ENCODE measurements around the gene MEX3D.

Gene MEX3D

GRCh38 chr19:1558552-1558951 lies 9.6 kb downstream of the MEX3D start:
- Histone ChIP-seq H3K9me3 (ENCODE audit: control insufficient read depth, insufficient read depth, low read depth, low read length) (no peaks in the 10 kb centered on the region), H3K4me1 (ENCODE audit: control insufficient read depth, insufficient read depth, low read length) (no peaks in the 10 kb centered on the region), H3K4me3 (ENCODE audit: low read depth, low read length) (no peak overlapping the region), H3K27ac (ENCODE audit: extremely low read depth, low read depth, low read length) (no peak overlapping the region), H3K36me3 (ENCODE audit: control insufficient read depth in 2 of 2, insufficient read depth in 1 of 2, low read length in 2 of 2) (peaks cover 4 to 17% of the 10 kb centered on the region in 2 experiments; a peak in 2 of 3 replicates)
- POLR2A ChIA-PET, result no interaction called here
- CTCF ChIA-PET, result interaction anchor here (0.7 to 1.2 kb wide), 2 partner anchors 114 to 279 kb away, joined by 3 read pairs; no protein-coding TSS in a partner anchor
- TF ChIP-seq HOXA7 (CRISPR knock-in tag; IDR thresholded peaks at IDR 0.05; ENCODE audit: borderline replicate concordance) (no peak), KLF1 (tag by site-specific recombination; IDR thresholded peaks at IDR 0.05) (no peak), KLF16 (tag by site-specific recombination; IDR thresholded peaks at IDR 0.05) (no peak), PRDM6 (tag by site-specific recombination; IDR thresholded peaks at IDR 0.05) (no peak), GLI2 (tag by site-specific recombination; IDR thresholded peaks at IDR 0.05; ENCODE audit: borderline replicate concordance, low read depth) (no peak), ZFHX2 (tag by site-specific recombination; conservative IDR thresholded peaks at IDR 0.05) (no peak)
- TF ChIP-seq, protein P1, sequence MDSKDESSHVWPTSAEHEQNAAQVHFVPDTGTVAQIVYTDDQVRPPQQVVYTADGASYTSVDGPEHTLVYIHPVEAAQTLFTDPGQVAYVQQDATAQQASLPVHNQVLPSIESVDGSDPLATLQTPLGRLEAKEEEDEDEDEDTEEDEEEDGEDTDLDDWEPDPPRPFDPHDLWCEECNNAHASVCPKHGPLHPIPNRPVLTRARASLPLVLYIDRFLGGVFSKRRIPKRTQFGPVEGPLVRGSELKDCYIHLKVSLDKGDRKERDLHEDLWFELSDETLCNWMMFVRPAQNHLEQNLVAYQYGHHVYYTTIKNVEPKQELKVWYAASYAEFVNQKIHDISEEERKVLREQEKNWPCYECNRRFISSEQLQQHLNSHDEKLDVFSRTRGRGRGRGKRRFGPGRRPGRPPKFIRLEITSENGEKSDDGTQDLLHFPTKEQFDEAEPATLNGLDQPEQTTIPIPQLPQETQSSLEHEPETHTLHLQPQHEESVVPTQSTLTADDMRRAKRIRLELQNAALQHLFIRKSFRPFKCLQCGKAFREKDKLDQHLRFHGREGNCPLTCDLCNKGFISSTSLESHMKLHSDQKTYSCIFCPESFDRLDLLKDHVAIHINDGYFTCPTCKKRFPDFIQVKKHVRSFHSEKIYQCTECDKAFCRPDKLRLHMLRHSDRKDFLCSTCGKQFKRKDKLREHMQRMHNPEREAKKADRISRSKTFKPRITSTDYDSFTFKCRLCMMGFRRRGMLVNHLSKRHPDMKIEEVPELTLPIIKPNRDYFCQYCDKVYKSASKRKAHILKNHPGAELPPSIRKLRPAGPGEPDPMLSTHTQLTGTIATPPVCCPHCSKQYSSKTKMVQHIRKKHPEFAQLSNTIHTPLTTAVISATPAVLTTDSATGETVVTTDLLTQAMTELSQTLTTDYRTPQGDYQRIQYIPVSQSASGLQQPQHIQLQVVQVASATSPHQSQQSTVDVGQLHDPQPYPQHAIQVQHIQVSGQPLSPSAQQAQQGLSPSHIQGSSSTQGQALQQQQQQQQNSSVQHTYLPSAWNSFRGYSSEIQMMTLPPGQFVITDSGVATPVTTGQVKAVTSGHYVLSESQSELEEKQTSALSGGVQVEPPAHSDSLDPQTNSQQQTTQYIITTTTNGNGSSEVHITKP (tag by site-specific recombination; IDR thresholded peaks at IDR 0.05), result no peak
- TF ChIP-seq, protein P2, sequence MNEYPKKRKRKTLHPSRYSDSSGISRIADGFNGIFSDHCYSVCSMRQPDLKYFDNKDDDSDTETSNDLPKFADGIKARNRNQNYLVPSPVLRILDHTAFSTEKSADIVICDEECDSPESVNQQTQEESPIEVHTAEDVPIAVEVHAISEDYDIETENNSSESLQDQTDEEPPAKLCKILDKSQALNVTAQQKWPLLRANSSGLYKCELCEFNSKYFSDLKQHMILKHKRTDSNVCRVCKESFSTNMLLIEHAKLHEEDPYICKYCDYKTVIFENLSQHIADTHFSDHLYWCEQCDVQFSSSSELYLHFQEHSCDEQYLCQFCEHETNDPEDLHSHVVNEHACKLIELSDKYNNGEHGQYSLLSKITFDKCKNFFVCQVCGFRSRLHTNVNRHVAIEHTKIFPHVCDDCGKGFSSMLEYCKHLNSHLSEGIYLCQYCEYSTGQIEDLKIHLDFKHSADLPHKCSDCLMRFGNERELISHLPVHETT (tag by site-specific recombination; IDR thresholded peaks at IDR 0.05), result no peak
- TF ChIP-seq, protein P3, sequence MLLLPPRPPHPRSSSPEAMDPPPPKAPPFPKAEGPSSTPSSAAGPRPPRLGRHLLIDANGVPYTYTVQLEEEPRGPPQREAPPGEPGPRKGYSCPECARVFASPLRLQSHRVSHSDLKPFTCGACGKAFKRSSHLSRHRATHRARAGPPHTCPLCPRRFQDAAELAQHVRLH (tag by site-specific recombination; IDR thresholded peaks at IDR 0.05), result no peak

DNA sequence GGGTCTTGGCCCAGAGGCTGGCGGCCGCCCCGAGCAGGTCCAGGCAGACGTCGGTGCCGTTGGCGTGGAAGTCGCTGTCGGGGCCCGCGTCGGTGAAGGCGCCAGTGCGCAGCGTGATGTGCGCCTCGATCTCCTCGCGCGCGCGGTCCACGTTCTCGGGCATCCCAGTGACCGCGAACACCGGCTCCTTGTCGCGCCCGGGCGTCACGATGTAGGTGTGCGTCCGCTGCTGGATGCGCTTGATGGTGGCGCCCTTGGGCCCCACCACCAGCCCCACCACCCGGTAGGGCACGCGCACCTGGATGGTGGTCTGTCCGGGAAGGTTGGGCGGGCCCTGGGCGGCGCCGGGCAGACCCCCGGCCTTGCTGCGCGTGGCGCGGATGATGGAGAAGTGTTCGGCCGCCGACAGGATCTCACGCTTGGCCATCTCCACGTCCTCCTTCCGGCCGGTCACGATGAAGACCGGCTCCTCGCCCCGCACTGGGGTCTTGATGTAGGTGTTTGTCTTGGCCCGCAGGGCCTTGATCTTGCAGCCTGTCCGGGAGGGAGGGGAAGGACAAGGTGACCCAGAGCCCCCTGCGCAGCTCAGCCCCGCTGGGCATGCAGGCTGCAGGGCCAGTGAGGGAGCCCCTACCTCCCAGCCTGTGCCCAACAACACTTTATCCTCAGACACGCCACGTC lies 11.6 kb downstream of the MEX3D start:
- no peak overlapping the region for H3K27ac ChIP-seq (ENCODE audit: extremely low read depth, low read depth, low read length)
- no peaks in the 10 kb centered on the region for H3K9me3 ChIP-seq (ENCODE audit: control insufficient read depth, insufficient read depth, low read depth, low read length)
- no peak overlapping the region for H3K4me3 ChIP-seq (ENCODE audit: low read depth, low read length)
- H3K4me1 ChIP-seq (ENCODE audit: control insufficient read depth, insufficient read depth, low read length), result no peaks in the 10 kb centered on the region
- ChIA-PET POLR2A (no interaction called here), CTCF (interaction anchor here (0.6 kb wide), 1 partner anchor 40 kb away, joined by 6 read pairs; no protein-coding TSS in a partner anchor)
- peaks cover 0 to 13% of the 10 kb centered on the region in 2 experiments; a peak in 2 of 3 replicates for H3K36me3 ChIP-seq (ENCODE audit: control insufficient read depth in 2 of 2, insufficient read depth in 1 of 2, low read length in 2 of 2)
- TF ChIP-seq ZNF24 (tag by site-specific recombination; IDR thresholded peaks at IDR 0.05) (no peak), ZBTB17 (tag by site-specific recombination; IDR thresholded peaks at IDR 0.05) (no peak), ZNF48 (tag by site-specific recombination; IDR thresholded peaks at IDR 0.05) (no peak), ZNF571 (tag by site-specific recombination; IDR thresholded peaks at IDR 0.05) (no peak), ZNF670 (tag by site-specific recombination; IDR thresholded peaks at IDR 0.05; ENCODE audit: low read depth) (no peak), ZBTB48 (tag by site-specific recombination; IDR thresholded peaks at IDR 0.05) (no peak), SCRT2 (tag by site-specific recombination; IDR thresholded peaks at IDR 0.05) (no peak), ZNF248 (tag by site-specific recombination; IDR thresholded peaks at IDR 0.05) (no peak), ZNF404 (tag by site-specific recombination; IDR thresholded peaks at IDR 0.05) (no peak), GFI1B (tag by site-specific recombination; IDR thresholded peaks at IDR 0.05) (no peak), ZNF600 (tag by site-specific recombination; IDR thresholded peaks at IDR 0.05) (no peak)
- TF ChIP-seq, protein P4, sequence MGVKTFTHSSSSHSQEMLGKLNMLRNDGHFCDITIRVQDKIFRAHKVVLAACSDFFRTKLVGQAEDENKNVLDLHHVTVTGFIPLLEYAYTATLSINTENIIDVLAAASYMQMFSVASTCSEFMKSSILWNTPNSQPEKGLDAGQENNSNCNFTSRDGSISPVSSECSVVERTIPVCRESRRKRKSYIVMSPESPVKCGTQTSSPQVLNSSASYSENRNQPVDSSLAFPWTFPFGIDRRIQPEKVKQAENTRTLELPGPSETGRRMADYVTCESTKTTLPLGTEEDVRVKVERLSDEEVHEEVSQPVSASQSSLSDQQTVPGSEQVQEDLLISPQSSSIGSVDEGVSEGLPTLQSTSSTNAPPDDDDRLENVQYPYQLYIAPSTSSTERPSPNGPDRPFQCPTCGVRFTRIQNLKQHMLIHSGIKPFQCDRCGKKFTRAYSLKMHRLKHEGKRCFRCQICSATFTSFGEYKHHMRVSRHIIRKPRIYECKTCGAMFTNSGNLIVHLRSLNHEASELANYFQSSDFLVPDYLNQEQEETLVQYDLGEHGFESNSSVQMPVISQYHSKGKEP (tag by site-specific recombination; IDR thresholded peaks at IDR 0.05), result no peak
- TF ChIP-seq, protein P5, sequence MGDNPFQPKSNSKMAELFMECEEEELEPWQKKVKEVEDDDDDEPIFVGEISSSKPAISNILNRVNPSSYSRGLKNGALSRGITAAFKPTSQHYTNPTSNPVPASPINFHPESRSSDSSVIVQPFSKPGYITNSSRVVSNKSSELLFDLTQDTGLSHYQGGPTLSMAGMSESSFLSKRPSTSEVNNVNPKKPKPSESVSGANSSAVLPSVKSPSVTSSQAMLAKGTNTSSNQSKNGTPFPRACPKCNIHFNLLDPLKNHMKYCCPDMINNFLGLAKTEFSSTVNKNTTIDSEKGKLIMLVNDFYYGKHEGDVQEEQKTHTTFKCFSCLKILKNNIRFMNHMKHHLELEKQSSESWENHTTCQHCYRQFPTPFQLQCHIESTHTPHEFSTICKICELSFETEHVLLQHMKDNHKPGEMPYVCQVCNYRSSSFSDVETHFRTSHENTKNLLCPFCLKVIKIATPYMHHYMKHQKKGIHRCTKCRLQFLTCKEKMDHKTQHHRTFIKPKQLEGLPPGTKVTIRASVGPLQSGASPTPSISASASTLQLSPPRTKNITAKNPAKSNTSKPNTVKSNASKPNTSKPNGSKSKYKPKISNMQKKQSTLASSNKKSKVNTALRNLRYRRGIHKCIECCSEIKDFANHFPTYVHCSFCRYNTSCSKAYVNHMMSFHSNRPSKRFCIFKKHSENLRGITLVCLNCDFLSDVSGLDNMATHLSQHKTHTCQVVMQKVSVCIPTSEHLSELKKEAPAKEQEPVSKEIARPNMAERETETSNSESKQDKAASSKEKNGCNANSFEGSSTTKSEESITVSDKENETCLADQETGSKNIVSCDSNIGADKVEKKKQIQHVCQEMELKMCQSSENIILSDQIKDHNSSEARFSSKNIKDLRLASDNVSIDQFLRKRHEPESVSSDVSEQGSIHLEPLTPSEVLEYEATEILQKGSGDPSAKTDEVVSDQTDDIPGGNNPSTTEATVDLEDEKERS (tag by site-specific recombination; IDR thresholded peaks at IDR 0.05), result no peak
